Cardiac septum (tissue), 1 donor: ENCODE data around the gene LENEP. TPM values are rescaled to one million over a fixed set of nuclear protein-coding genes. Genes with fewer than 3 reads are reported as not detected.
A peak's percentile ranks its signal among the peaks of the same experiment; 100 is the strongest.
"Not testable (repeated sequence)": the region's sequence is repeated elsewhere in the genome, so short reads cannot be mapped to it uniquely, and the experiment has no call there.

Experiments used
- DNase-seq: peaks from one replicate; pipeline ENCODE4 v3.0.0-alpha.2; 2020; ENCODE audit warnings: low spot score
- intact Hi-C: fragments of 100-400 bp; cut with DNase I; formaldehyde crosslinking; loops from one replicate; pipeline ENCODE4 v1.14.0; 2022
- total RNA-seq: library from RNA; stranded (reverse); fragmentation: NEBNext Ultra II Directional; extraction: Animal tissue kit (Norgen Biotek cat#: 25700); gene quantifications from one replicate; pipeline ENCODE4 v1.2.1, GENCODE V29; 2021
- donor health status: DM: no; HTN: no; CAD: no.

The LENEP gene
- total RNA-seq, 1 donor from 2014 or later: not detected

DNA sequence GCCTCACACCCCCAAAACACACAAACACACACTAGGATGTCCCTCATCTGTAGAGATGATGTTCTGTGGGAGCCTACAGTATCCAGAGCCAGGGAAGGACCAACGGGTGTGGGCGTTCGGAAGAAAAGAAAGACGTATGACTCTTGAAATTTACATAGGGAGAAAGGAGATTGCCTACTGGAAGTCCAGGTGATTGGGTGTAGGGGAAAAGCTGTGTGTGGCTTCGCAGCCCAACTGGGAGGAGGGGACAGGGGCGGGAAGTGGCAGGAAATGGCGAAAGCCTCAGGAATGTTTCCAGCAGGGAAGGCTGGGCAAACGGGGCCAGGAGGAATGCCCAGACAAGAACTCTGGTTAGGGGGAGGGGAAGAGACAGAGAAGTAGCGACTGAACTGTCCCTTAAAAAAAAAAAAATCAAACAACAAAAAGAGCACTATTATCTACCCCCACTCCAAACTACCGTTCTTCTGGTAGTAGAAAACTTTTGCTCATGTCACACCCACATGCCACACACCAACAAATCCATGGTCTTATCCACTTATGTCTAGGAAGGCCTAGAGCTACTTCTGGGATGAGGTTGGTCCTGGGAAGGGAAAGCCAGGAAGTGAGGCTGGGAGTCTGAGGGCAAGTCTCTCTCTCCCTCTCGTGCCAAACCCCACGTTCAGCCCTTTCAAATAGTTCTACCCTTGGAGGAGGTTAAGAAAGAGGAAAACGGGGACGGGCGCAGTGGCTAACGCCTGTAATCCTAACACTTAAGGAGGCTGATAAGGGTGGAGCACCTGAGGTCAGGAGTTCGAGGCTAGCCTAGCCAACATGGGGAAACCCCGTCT, 20.7 kb upstream of the LENEP start:
- DNase-seq: no peak
- intact Hi-C loops: loop anchor here (2.0 kb wide), 1 partner anchor 44 kb away; no protein-coding TSS in a partner anchor

DNA sequence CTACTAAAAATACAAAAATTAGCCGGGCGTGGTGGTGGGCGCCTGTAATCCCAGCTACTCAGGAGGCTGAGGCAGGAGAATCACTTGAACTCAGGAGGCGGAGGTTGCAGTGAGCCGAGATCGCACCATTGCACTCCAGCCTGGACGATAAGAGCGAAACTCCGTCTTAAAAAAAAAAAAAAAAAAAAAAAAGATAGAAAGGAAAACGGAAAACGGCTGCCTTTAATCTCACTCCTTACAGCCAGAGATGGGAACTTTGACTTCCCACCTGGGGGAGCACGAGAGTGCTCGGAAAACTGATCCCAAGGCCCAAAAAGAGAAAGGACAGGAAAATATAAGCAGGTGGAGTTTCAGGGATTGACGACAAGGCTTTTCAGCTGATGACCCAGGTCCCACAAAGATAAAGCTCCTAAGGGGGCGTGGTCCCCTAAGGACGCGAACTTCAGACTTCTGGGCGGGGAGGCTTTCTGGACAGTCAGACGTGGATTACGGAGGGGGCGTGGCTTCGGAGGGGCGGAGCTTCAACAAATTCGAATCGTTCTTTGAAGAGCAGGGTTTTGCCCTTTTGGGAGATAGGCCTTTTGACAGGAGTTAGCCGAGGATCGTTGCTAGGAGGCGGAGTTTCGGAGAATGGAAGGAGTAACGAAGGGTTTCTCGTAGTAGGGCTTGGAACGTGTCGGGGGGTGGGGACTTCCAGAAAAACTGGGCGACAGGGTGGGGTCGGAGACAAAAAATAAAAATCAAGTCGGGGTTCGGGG, 19.9 kb upstream of the LENEP start:
- DNase-seq: peak; percentile 97
- intact Hi-C loops: loop anchor here (2.0 kb wide), 3 partner anchors 27 to 43 kb away; partner anchors contain the start of gene PMVK

DNA sequence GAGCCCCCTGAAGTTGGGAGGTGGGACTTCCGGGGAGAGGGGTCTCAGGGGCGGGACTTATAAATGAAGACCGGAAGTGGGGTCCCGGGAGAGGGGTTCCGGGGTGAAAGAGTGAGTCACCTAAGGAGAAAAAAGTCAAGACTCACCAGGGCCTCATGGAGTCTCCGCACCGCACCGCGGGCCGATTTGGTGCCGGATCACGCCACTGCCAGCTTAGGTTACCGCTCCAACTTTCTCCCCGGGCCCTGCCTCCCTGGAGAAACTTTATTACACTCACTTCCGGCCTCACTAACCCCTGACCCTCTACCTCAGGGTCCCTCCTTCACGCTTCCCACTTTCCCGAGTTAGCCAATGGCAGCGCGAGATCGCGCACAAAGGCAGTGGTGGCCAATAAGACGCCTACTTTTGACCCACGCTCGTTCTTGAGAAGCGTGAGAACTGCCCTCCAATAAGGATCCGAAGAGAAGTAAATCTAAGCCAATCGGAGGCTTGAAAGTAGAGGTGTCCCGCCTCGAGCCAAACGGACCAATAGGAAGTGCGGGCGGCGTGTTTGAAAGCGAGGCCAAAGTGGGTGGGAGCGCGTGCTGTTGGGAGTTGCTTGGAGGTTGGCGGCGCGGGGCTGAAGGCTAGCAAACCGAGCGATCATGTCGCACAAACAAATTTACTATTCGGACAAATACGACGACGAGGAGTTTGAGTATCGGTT, 19.1 kb upstream of the LENEP start, which contains the start of gene CKS1B:
Gene CKS1B, plus strand, starts transcription at position 580 of the 706 bp plus-strand sequence. Its CDS starts 65 bp downstream, at position 645.
- peak; percentile 97 for DNase-seq
- intact Hi-C loops: loop anchor here (2.0 kb wide), 2 partner anchors 27 to 37 kb away; partner anchors contain the start of gene PMVK

- DNase-seq: peak; percentile 95
- intact Hi-C loops: loop anchor here (2.0 kb wide), 2 partner anchors 26 to 38 kb away; partner anchors contain the start of gene PMVK
These were observed 18.5 kb upstream of the LENEP start for GRCh38 chr1:154974808-154975408.

GRCh38 chr1:154975409-154976059, 17.9 kb upstream of the LENEP start:
- DNase-seq: no peak
- intact Hi-C loops: loop anchor here (2.0 kb wide), 2 partner anchors 25 to 39 kb away; partner anchors contain the start of gene PMVK

- intact Hi-C loops, DNase-seq: not testable (repeated sequence)
These were observed 15.6 kb upstream of the LENEP start for GRCh38 chr1:154977762-154978161.

- intact Hi-C loops: no loop called here
- no peak for DNase-seq
These were observed 15.0 kb upstream of the LENEP start for GRCh38 chr1:154978360-154978759.

DNA sequence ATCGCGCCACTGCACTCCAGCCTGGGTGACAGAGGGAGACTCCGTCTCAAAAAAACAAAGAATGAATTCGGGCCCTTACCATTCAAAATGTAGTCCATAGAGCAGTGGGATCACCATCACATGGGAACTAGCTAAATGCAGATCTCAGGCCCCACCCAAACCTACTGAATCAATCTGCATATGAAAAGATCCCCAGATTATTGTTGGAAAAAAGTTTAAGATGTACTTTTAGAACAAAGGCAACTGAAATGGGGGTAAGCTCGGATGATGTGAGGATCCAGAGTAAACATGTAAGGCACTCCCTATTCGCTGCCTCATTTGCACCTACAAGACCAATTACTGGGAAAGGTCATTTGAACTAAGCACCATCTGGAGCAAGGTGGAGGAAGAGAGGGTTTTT, 11.0 kb upstream of the LENEP start:
- no peak for DNase-seq
- intact Hi-C loops: no loop called here

DNA sequence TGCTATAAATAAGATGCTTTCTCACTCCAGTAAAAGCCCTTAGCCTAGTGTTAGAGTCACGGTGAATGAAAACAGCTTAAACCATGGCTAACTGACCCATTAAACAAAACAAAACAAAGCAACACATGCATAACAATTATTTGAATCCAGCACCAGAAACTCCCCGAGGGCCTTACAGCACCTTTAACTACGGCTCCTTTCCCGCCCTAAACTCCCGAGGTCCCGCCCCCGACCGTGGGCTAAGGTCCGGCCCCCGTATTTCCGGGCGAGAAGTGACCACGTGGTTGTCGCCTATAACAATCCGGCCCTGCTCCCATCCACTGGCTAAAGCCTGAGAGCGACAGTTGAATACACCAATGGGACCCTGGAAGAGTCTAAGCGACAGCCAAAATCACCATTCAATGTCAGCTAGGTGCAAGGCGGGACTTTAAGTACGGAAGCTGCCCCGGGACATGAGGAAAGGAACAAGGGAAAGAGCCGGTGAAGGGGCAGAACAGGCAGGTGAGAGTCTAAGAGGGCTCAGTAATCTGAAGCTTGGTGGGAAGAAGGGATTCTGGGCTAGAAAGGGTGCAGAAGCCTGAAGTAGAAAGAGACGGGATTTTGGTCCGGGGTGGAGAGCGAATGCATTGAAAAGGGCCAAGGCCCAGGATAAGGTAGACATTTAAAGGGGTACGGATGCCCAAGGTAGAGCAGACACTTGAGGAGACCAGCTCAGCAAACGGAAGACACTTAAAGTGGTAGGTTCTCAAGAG, 10.3 kb upstream of the LENEP start, which contains the start of gene FLAD1:
Gene FLAD1, plus strand, starts transcription at position 448 of the 752 bp plus-strand sequence. CDS start 351 bp downstream, outside the sequence.
- intact Hi-C loops: loop anchor here (1.0 kb wide), 1 partner anchor 22 kb away; the partner anchor contains the start of gene PYGO2
- DNase-seq: peak; percentile 97

- no peak for DNase-seq
- intact Hi-C loops: loop anchor here (1.0 kb wide), 1 partner anchor 23 kb away; the partner anchor contains the start of gene PYGO2
These were observed 9.5 kb upstream of the LENEP start for GRCh38 chr1:154983776-154984466.

DNA sequence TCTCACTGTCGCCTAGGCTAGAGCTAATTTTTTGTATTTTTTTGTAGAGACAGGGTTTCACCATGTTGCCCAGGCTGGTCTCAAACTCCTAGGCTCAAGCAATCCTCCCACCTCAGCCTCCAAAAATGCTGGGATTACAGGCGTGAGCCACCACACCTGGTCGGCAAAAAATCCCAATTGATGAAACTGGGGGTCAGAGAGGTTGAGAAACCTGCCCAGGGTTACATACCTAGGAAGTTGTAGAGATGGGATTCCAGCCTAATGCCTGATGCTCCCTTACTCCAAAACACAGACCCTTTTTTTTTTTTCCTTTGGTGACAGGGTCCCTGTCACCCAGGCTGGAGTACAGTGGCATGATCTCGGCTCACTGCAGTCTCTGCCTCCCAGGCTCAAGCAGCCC, 6.7 kb upstream of the LENEP start:
- intact Hi-C loops, DNase-seq: not testable (repeated sequence)

GRCh38 chr1:154987326-154987725, 6.1 kb upstream of the LENEP start:
- intact Hi-C loops: no loop called here
- no peak for DNase-seq

GRCh38 chr1:154988058-154988954, 5.1 kb upstream of the LENEP start:
- no peak for DNase-seq
- intact Hi-C loops: no loop called here

- DNase-seq: no peak
- intact Hi-C loops: no loop called here
These were observed 4.1 kb upstream of the LENEP start for GRCh38 chr1:154989195-154989860.

GRCh38 chr1:154990276-154990675, 3.1 kb upstream of the LENEP start:
- no peak for DNase-seq
- intact Hi-C loops: no loop called here
